SU-DHL-6 (cell line): Measurements from ENCODE around the gene NLGN1.

Experiments
- EZH2phosphoT487 ChIP-seq: fragments of 200-600 bp; sonication (generic), shearing (Covaris generic); conservative IDR thresholded peaks from 2 replicates; pipeline ENCODE4 v1.6.1; 2018; ENCODE audit warnings: mild to moderate bottlenecking, antibody characterized with exemption, low read length, moderate library complexity, mixed read lengths
- TF ChIP-seq, protein P1 (sequence below): fragments of 200-600 bp; sonication (generic); IDR thresholded peaks from one replicate; pipeline ENCODE4 v1.5.1; 2017; ENCODE audit warnings: antibody characterized with exemption, mild to moderate bottlenecking, low read length, moderate library complexity; ENCODE audit not compliant: insufficient read depth, poor library complexity, severe bottlenecking

DNA sequence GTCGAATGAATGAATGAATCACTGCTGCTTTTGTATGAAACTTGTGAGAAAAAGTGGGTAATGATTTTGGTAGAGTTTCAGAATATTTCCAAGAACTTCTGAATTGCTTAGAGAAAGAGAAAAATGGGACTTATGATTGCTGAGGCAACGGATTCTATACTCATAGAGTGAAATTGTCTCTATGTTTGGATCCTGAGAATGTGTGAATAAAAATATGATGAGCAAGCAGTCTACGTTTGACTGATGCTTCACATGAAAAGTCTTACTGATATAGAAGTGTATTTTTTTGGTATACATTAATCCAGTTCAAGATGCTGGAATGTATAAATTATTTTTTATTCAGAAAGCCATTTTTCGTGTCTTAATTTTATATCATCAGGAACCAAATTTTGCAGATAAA is 441.1 kb downstream of the NLGN1 start:
- TF ChIP-seq, protein P1, sequence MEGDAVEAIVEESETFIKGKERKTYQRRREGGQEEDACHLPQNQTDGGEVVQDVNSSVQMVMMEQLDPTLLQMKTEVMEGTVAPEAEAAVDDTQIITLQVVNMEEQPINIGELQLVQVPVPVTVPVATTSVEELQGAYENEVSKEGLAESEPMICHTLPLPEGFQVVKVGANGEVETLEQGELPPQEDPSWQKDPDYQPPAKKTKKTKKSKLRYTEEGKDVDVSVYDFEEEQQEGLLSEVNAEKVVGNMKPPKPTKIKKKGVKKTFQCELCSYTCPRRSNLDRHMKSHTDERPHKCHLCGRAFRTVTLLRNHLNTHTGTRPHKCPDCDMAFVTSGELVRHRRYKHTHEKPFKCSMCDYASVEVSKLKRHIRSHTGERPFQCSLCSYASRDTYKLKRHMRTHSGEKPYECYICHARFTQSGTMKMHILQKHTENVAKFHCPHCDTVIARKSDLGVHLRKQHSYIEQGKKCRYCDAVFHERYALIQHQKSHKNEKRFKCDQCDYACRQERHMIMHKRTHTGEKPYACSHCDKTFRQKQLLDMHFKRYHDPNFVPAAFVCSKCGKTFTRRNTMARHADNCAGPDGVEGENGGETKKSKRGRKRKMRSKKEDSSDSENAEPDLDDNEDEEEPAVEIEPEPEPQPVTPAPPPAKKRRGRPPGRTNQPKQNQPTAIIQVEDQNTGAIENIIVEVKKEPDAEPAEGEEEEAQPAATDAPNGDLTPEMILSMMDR = no peak
- no peak for TF ChIP-seq EZH2phosphoT487
